ENCODE results near the gene CDK6.

- no peak for TF ChIP-seq CTCF (IDR thresholded peaks at IDR 0.05; ENCODE audit: low read depth, low read length)
- TF ChIP-seq EZH2phosphoT487 (IDR thresholded peaks at IDR 0.05; ENCODE audit: low read depth): no peak
Observed at GRCh38 chr7:92707435-92707834, 128.9 kb downstream of the CDK6 start.

Data from OCI-LY3 (cell line).